ENCODE data around the gene TERT.
"Not testable (repeated sequence)": the region's sequence is repeated elsewhere in the genome, so short reads cannot be mapped to it uniquely, and the experiment has no call there.

DNA sequence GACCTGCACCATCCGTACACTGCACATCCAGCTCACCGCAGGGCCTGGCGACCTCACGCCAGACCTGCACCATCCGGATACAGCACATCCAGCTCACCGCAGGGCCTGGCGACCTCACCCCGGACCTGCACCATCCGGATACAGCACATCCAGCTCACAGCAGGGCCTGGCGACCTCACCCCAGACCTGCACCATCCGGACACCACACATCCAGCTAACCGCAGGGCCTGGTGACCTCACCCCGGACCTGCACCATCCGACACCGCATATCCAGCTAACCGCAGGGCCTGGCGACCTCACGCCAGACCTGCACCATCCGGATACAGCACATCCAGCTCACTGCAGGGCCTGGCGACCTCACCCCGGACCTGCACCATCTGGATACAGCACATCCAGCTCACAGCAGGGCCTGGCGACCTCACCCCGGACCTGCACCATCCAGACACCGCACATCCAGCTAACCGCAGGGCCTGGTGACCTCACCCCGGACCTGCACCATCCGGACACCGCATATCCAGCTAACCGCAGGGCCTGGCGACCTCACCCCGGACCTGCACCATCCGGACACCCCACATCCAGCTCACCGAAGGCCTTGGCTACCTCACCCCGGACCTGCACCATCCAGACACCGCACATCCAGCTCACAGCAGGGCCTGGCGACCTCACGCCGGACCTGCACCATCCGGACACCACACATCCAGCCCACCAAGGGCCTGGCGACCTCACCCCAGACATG, 11.7 kb downstream of the TERT start:
- not testable (repeated sequence) for TF ChIP-seq POLR2A (IDR thresholded peaks at IDR 0.05; ENCODE audit: low read length); GATA1 (IDR thresholded peaks at IDR 0.05; ENCODE audit: low read depth, low read length)
